Karpas-422 (cell line): ENCODE data around the gene ATP5F1E. TPM values are rescaled to one million over a fixed set of nuclear protein-coding genes. Genes with fewer than 3 reads are reported as not detected.

ENCODE experiments used
- DNase-seq: peaks from one replicate; pipeline ENCODE4 v3.0.0-alpha.2; 2015
- H2AFZ ChIP-seq: fragments of 200-600 bp; sonication (generic); 2 replicates; pipeline ENCODE4 v1.6.1; 2014; ENCODE audit warnings: antibody characterized with exemption, low read length, mixed read lengths
- H3K27ac ChIP-seq: fragments of 200-600 bp; sonication (generic); 2 replicates; pipeline ENCODE4 v1.5.1; 2014; ENCODE audit warnings: mild to moderate bottlenecking, low read length, moderate library complexity
- H3K27me3 ChIP-seq: fragments of 200-600 bp; sonication (generic); 2 replicates; pipeline ENCODE4 v1.6.1; 2014; ENCODE audit warnings: low read length, mixed read lengths
- H3K36me3 ChIP-seq: fragments of 200-600 bp; sonication (generic); 2 replicates; pipeline ENCODE4 v1.6.1; 2014; ENCODE audit warnings: low read length, mixed read lengths; ENCODE audit not compliant: insufficient read depth
- H3K4me1 ChIP-seq: fragments of 200-600 bp; sonication (generic); 2 replicates; pipeline ENCODE4 v1.6.1; 2014; ENCODE audit warnings: mild to moderate bottlenecking, low read length, mixed read lengths
- H3K4me2 ChIP-seq: fragments of 200-600 bp; sonication (generic); 2 replicates; pipeline ENCODE4 v1.6.1; 2014; ENCODE audit warnings: low read length, low read depth, mild to moderate bottlenecking; ENCODE audit not compliant: poor library complexity, severe bottlenecking
- H3K4me3 ChIP-seq: fragments of 200-600 bp; sonication (generic); 2 replicates; pipeline ENCODE4 v1.5.1; 2014; ENCODE audit warnings: mild to moderate bottlenecking, antibody characterized with exemption, low read length, mixed read lengths
- H3K79me2 ChIP-seq: fragments of 200-600 bp; sonication (generic); 2 replicates; pipeline ENCODE4 v1.6.1; 2014; ENCODE audit warnings: mild to moderate bottlenecking, low read length, mixed read lengths
- H3K9ac ChIP-seq: fragments of 200-600 bp; sonication (generic); 2 replicates; pipeline ENCODE4 v1.6.0; 2014; ENCODE audit warnings: low read length
- H3K9me2 ChIP-seq: fragments of 200-600 bp; sonication (generic), shearing (Covaris generic); replicated peaks from 2 replicates; pipeline ENCODE4 v1.6.0; 2014; ENCODE audit warnings: mild to moderate bottlenecking, low read length, moderate library complexity; ENCODE audit not compliant: insufficient read depth
- H3K9me3 ChIP-seq: fragments of 300-700, 200-600 bp; sonication (generic); 2 replicates; pipeline ENCODE4 v1.6.1; 2014; ENCODE audit warnings: low read length, mixed read lengths
- H4K20me1 ChIP-seq: fragments of 200-600 bp; sonication (generic); 2 replicates; pipeline ENCODE4 v1.6.1; 2014; ENCODE audit warnings: mild to moderate bottlenecking, antibody characterized with exemption, low read length, low read depth; ENCODE audit not compliant: insufficient read depth
- total RNA-seq: library from RNA; depleted of rRNA; stranded (reverse); fragments of >200 nt; shearing (Covaris generic); gene quantifications from 2 replicates; pipeline ENCODE4 v1.2.3, GENCODE V29; 2014; ENCODE audit warnings: low replicate concordance

Gene ATP5F1E
- total RNA-seq, 1 experiment from 2014 or later = 78.9 TPM

DNA sequence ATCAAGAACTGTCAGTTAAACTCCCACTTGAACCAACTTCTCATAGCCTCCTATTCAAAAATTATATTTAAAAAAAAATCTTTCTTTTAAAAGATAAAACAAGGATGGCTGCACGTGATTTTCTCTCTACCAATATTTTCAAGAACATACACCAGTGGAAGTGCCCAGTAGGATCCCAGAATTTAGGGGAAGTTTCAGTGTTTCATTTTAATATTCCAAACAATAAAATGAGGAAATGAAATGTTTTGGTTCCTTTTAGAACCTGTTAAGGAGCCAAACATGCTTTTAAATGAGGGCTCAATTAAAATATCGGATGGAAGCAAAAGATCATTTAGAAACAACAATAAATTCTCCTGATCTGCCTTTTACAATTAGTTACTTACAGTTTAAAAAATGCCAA is 36.9 kb upstream of the ATP5F1E start:
- no peak overlapping the region for H3K4me3 ChIP-seq
- H3K4me1 ChIP-seq = no peaks in the 10 kb centered on the region
- no peaks in the 10 kb centered on the region for H3K79me2 ChIP-seq
- H3K9ac ChIP-seq = no peak overlapping the region
- no peaks in the 10 kb centered on the region for H3K27me3 ChIP-seq
- no peaks in the 10 kb centered on the region for H3K36me3 ChIP-seq
- H2AFZ ChIP-seq = no peak overlapping the region
- H3K4me2 ChIP-seq = no peak overlapping the region
- H3K27ac ChIP-seq = no peak overlapping the region
- no peaks in the 10 kb centered on the region for H4K20me1 ChIP-seq
- no peak for DNase-seq
- H3K9me3 ChIP-seq = no peaks in the 10 kb centered on the region
- H3K9me2 ChIP-seq = no peaks in the 10 kb centered on the region

DNA sequence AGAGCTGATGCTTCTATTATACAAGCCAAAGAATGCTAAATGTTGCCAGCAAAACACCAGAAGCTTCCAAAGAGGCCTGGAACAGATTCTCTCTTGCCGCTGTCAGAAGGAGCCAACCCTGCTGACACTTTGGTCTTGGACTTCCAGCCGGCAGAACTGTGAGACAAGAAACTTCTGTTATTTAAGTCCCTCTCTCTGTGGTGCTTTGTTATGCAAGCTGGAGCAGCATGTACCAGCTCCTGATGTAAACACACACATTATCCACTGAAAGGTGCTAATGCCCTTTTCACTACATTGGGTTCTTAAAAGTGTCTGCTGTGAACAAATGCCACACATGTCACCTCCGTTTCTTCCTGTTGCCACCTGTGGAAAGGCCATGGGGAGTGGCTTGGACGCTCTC is 36.4 kb upstream of the ATP5F1E start:
- Histone ChIP-seq H3K9ac (no peak overlapping the region), H2AFZ (no peak overlapping the region), H3K4me1 (no peaks in the 10 kb centered on the region), H3K9me2 (no peaks in the 10 kb centered on the region), H3K27me3 (no peaks in the 10 kb centered on the region), H3K36me3 (no peaks in the 10 kb centered on the region), H3K27ac (no peak overlapping the region), H3K79me2 (no peaks in the 10 kb centered on the region), H4K20me1 (no peaks in the 10 kb centered on the region), H3K4me3 (no peak overlapping the region), H3K4me2 (no peak overlapping the region), H3K9me3 (no peaks in the 10 kb centered on the region)
- no peak for DNase-seq

DNA sequence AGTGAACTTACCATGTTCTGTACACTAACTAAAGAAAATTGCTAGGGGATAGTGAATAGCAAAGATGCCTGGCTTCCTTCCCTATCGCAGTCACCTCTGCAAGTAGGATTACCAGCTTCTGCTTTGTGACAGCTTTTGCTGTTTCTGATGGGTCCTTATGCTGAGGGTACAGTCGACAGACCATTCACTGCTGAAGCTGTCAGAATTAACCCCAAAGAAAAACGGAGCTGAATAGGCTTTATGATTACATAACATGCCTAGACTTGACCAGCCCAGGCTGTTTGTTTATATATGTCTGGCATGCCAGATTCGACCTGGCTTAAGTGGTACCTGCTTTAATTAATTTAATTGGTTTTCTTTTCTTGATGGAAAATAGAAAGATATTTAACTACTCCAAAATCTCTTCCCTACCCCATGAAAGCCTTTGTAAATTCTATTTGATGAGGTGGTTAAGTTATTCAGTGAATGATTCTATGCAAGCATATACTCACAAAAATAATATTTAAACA is 32.1 kb upstream of the ATP5F1E start:
- H4K20me1 ChIP-seq = no peaks in the 10 kb centered on the region
- H3K9me2 ChIP-seq = no peaks in the 10 kb centered on the region
- no peak overlapping the region for H3K4me3 ChIP-seq
- H3K79me2 ChIP-seq = no peaks in the 10 kb centered on the region
- no peak overlapping the region for H3K27ac ChIP-seq
- H3K9me3 ChIP-seq = no peaks in the 10 kb centered on the region
- H2AFZ ChIP-seq = no peak overlapping the region
- H3K4me2 ChIP-seq = no peak overlapping the region
- H3K9ac ChIP-seq = no peak overlapping the region
- H3K4me1 ChIP-seq = no peaks in the 10 kb centered on the region
- H3K36me3 ChIP-seq = no peaks in the 10 kb centered on the region
- no peak for DNase-seq
- H3K27me3 ChIP-seq = no peaks in the 10 kb centered on the region

DNA sequence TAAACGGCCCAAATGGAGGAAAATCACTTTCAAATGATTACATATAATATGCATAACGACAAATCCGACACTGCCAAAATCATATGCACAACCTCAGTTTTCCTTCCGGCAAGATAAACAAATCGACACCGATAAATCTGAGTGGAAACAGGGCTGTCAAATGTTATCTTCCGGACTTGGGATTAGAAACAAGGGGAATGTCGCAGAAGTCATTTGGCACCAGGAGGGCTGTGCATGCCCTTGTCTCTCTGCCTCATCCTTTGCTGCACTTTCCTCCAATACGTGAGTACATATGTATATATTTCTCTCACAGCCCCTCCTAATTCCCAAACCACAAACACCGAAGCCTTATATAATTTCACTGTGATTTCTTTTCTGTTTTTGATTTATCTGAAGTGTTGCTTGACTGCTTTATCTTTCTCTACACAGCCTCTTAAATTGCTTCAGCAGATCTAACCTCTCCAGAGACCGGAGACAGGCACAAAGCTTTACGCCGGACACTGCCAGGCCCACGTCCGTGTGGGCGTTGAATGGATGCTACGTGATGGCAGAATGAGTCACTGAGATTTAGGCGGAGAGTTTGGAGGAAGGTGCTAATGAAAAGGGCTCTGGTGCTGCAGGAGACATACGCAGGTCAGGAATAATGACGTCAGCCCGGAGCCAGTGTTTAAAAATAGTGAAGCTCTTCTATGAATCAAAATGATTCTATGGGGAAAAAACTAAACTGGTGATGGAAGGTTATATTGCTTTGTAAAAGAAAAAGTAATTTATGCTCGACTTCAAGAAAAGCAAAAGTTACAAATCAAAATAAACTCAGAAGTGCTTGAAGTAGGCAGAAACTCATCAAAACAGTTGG is 31.5 kb upstream of the ATP5F1E start:
- Histone ChIP-seq H3K9ac (no peak overlapping the region), H3K4me2 (no peak overlapping the region), H3K9me3 (no peaks in the 10 kb centered on the region), H3K36me3 (no peaks in the 10 kb centered on the region), H3K4me1 (no peaks in the 10 kb centered on the region), H4K20me1 (no peaks in the 10 kb centered on the region), H3K4me3 (no peak overlapping the region), H3K9me2 (no peaks in the 10 kb centered on the region), H2AFZ (no peak overlapping the region), H3K27ac (no peak overlapping the region), H3K79me2 (no peaks in the 10 kb centered on the region), H3K27me3 (no peaks in the 10 kb centered on the region)
- no peak for DNase-seq

DNA sequence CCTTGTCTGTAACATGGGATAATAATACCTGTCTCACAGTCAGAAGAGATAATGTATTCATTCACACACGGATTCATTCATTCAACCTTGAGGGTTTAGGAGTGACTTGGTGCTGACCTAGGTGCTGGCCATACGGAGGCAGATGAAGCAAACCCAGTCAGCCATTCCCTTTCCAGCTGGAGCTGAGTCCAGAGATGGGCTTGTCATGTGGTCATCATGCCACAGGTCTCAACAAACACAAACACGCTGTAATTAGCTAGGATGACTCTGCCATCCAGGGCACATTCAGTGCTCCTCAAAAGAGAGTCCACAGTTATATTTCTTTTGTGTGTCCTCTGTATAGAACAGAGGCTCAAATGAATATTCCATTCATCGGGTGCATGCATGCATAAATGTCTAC is 29.9 kb upstream of the ATP5F1E start:
- Histone ChIP-seq H3K4me1 (no peaks in the 10 kb centered on the region), H3K27ac (no peak overlapping the region), H4K20me1 (no peaks in the 10 kb centered on the region), H3K9me2 (no peaks in the 10 kb centered on the region), H3K36me3 (no peaks in the 10 kb centered on the region), H3K27me3 (no peaks in the 10 kb centered on the region), H3K79me2 (no peaks in the 10 kb centered on the region), H3K9ac (no peak overlapping the region), H2AFZ (no peak overlapping the region), H3K4me3 (no peak overlapping the region), H3K9me3 (no peaks in the 10 kb centered on the region), H3K4me2 (no peak overlapping the region)
- DNase-seq = no peak

DNA sequence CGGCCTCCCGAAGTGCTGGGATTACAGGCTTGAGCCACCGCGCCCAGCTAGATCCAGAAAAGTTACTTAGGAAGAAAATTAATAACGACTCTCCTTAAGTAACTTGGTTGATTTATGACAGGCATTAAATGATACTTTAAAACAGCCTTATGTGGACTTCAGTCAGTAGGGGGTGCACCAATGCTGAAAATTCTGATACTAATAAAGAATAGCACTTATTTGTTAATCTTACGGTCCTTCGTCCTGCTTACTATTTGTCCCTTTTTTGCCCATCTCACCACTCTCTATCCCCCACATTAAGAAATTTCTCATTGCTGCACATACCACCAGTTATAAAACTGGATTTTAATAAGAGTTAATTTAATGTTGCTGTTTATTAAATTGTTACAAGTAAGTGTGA is 23.2 kb upstream of the ATP5F1E start:
- no peaks in the 10 kb centered on the region for H3K9me2 ChIP-seq
- H3K27ac ChIP-seq = no peak overlapping the region
- no peaks in the 10 kb centered on the region for H4K20me1 ChIP-seq
- no peaks in the 10 kb centered on the region for H3K79me2 ChIP-seq
- no peaks in the 10 kb centered on the region for H3K9me3 ChIP-seq
- H3K4me3 ChIP-seq = no peak overlapping the region
- no peaks in the 10 kb centered on the region for H3K27me3 ChIP-seq
- H3K9ac ChIP-seq = no peak overlapping the region
- no peak overlapping the region for H3K4me2 ChIP-seq
- no peaks in the 10 kb centered on the region for H3K36me3 ChIP-seq
- DNase-seq = peak; percentile 63
- no peak overlapping the region for H2AFZ ChIP-seq
- H3K4me1 ChIP-seq = no peaks in the 10 kb centered on the region

DNA sequence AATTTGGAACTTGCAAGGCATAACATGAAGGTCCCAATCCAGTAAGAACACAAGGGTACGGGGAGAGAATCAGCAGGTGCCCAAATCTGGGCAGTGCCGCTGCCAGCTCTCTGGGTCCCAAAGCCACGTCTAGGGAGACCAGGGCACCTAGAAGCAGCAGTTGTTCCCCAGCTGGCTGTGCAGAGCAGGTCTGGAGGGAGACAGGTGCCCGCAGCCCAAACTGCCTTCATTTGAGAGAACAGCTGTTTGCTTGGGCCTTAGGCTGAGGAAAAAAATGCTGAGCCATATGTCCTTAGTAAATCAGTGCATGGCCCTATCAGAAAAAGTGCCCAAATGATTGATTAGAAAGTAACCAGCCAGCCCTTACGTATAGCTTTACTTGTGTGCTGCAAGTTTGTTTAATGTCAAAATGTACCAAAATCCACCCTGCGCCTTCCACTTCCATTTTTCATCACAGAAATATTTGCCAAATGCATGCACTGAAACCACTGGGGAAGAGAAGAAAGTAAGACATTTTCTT is 19.6 kb upstream of the ATP5F1E start:
- no peaks in the 10 kb centered on the region for H3K27me3 ChIP-seq
- no peaks in the 10 kb centered on the region for H4K20me1 ChIP-seq
- no peak overlapping the region for H3K9ac ChIP-seq
- no peak overlapping the region for H3K27ac ChIP-seq
- no peaks in the 10 kb centered on the region for H3K9me2 ChIP-seq
- no peak overlapping the region for H3K4me2 ChIP-seq
- no peak overlapping the region for H3K4me3 ChIP-seq
- H2AFZ ChIP-seq = no peak overlapping the region
- H3K36me3 ChIP-seq = no peaks in the 10 kb centered on the region
- no peaks in the 10 kb centered on the region for H3K4me1 ChIP-seq
- H3K9me3 ChIP-seq = no peaks in the 10 kb centered on the region
- H3K79me2 ChIP-seq = no peaks in the 10 kb centered on the region
- DNase-seq = no peak

DNA sequence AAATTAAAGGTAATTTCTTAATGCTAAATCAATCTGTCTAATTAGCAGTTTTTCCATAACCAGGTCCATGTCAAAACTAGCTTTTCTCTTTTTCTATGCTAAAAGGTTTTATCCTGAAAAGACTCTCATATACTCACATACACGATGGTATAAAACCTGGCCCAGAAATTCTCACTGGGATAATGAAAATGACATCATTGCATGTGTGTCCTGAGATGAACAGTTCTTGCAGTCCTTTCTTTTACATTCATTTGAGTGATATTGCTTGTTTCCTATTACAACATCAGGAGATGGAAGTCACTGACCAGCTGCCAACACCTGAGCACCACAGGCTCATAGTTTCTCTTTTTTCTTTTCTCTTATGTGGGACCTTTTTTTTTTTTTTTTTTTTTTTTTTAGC is 18.3 kb upstream of the ATP5F1E start:
- H4K20me1 ChIP-seq = no peaks in the 10 kb centered on the region
- no peak overlapping the region for H3K4me2 ChIP-seq
- no peak overlapping the region for H3K9ac ChIP-seq
- no peak overlapping the region for H3K27ac ChIP-seq
- H2AFZ ChIP-seq = no peak overlapping the region
- H3K36me3 ChIP-seq = no peaks in the 10 kb centered on the region
- no peaks in the 10 kb centered on the region for H3K27me3 ChIP-seq
- H3K9me2 ChIP-seq = no peaks in the 10 kb centered on the region
- H3K4me1 ChIP-seq = no peaks in the 10 kb centered on the region
- no peaks in the 10 kb centered on the region for H3K9me3 ChIP-seq
- no peak for DNase-seq
- no peaks in the 10 kb centered on the region for H3K79me2 ChIP-seq
- H3K4me3 ChIP-seq = no peak overlapping the region
